Ectodermal cell (in vitro differentiated cells): ENCODE measurements around the gene NAGA.

ENCODE experiments used
- H3K27ac ChIP-seq: 2 replicates; pipeline ENCODE4 v1.7.0; 2013; ENCODE audit warnings: mild to moderate bottlenecking, low read depth, low read length; ENCODE audit not compliant: insufficient read depth, poor library complexity, severe bottlenecking
- H3K27me3 ChIP-seq: 2 replicates; pipeline ENCODE4 v1.7.0; 2013; ENCODE audit warnings: mild to moderate bottlenecking, low read length; ENCODE audit not compliant: insufficient read depth, control insufficient read depth, poor library complexity, severe bottlenecking
- H3K36me3 ChIP-seq: one replicate; pipeline ENCODE4 v1.7.0; 2013; ENCODE audit warnings: low read length; ENCODE audit not compliant: control insufficient read depth, insufficient read depth
- H3K4me1 ChIP-seq: one replicate; pipeline ENCODE4 v1.7.0; 2013; ENCODE audit warnings: low read length; ENCODE audit not compliant: control insufficient read depth, insufficient read depth
- H3K4me3 ChIP-seq: 2 replicates; pipeline ENCODE4 v1.7.0; 2013; ENCODE audit warnings: low read depth, low read length, control low read depth; ENCODE audit not compliant: insufficient read depth
- H3K9me3 ChIP-seq: 2 replicates; pipeline ENCODE4 v1.7.0; 2013; ENCODE audit warnings: mild to moderate bottlenecking, low read length, moderate library complexity; ENCODE audit not compliant: control insufficient read depth
- WGBS, 2 experiments: methylation state at CpG; one replicate each; pipeline ENCODE4 v1.1.7; 2013; ENCODE audit warnings: missing lambda C conversion rate in 2 of 2; 5-methylcytosine and 5-hydroxymethylcytosine counted together

The NAGA gene

DNA sequence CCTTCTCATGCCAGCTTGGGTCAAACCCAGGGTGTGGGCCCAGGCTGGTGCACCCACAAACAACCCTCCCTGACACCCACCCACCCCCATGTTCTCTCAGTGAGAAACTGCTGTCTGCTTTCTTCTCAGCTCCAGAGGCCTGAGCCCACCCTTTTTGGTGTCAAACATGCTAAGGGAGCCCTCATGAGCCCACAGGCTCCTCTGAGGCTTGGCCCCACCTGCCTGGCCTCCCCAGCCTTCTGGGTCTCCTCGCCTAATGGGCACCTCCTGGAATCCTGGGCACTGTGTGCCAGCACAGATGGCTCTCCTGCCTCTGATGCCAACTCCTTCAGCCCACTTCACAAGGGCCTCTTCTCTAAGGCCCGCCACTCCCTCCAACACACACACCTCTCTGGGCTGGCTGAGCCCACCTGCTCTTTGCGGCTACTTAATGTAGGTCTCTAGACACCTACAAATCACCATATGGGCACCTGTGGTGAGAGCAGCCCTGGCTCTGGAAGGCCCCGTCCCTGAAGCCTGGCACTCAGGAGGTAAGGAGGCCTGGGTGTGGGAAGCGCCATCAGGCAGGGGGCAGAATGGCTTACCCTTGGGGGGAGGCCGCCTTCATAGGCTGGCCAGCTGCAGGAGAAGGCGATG, 4.4 kb downstream of the NAGA start:
- no peak overlapping the region for H3K4me3 ChIP-seq
- H3K9me3 ChIP-seq: no peaks in the 10 kb centered on the region
- H3K36me3 ChIP-seq: peaks cover 4% of the 10 kb centered on the region
- H3K27me3 ChIP-seq: no peaks in the 10 kb centered on the region
- H3K27ac ChIP-seq: no peak overlapping the region
- 93 to 94% methylated on average over 7 of the region's 7 CpGs for WGBS, 2 experiments
- H3K4me1 ChIP-seq: peaks cover 3% of the 10 kb centered on the region

DNA sequence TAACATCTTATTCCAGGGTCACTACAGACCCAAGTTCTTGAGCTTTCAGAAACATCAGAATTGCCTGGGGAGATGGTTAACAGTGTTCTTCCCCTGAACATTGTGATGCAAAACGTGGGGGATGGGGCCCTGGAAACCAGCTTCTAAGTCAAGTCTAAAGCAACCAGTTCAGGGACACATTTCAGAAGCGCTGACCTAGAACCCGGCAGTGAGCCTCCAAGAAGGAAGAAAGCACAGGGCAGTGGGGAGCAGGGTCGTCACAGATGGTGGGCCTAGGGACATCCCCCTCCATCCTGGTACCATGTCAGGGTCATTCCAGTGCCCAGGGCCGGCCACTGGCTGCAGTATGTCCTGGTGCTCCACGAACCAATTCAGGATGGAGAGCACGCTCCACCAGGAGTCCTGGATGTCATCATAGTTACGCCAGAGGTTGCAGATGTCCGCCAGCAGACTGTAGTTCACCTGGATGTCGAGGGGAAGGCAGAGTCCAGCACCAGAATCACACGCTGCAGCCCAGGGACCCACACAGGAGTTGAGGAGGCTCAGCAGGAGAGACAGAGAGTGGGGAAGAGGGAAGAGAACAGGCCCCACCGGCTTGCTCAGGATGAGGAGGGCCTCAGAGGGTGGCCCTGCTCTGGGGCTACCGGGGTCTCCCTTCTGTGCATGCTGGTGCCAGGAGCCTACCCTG, 5.0 kb downstream of the NAGA start:
- 84 to 85% methylated on average over 13 of the region's 13 CpGs for WGBS, 2 experiments
- no peak overlapping the region for H3K27ac ChIP-seq
- no peaks in the 10 kb centered on the region for H3K9me3 ChIP-seq
- peaks cover 3% of the 10 kb centered on the region for H3K4me1 ChIP-seq
- H3K27me3 ChIP-seq: no peaks in the 10 kb centered on the region
- H3K4me3 ChIP-seq: no peak overlapping the region
- peaks cover 7% of the 10 kb centered on the region for H3K36me3 ChIP-seq

DNA sequence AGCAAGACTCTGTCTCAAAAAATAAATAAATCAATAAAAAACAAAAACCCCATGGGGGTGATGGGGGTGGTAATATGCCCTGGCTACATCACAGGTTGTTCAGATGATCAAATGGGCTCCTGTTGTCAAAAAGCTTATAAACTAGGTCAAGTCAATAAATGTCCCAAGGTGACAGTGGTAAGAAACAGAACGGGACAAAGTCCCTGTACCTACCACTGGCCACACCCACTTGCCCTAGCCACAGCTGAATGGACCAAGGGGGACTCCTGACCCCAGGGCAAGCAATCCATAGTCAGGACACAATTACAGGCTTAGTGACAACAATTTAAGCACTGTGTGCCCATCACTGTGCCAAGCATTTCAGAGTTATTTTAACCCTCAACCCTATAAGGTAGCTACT, 6.0 kb downstream of the NAGA start:
- Histone ChIP-seq H3K4me3 (no peak overlapping the region), H3K36me3 (peaks cover 11% of the 10 kb centered on the region), H3K9me3 (no peaks in the 10 kb centered on the region), H3K4me1 (no peaks in the 10 kb centered on the region), H3K27ac (no peak overlapping the region), H3K27me3 (no peaks in the 10 kb centered on the region)
- 91 to 100% methylated on average over 1 of the region's 1 CpG for WGBS, 2 experiments

DNA sequence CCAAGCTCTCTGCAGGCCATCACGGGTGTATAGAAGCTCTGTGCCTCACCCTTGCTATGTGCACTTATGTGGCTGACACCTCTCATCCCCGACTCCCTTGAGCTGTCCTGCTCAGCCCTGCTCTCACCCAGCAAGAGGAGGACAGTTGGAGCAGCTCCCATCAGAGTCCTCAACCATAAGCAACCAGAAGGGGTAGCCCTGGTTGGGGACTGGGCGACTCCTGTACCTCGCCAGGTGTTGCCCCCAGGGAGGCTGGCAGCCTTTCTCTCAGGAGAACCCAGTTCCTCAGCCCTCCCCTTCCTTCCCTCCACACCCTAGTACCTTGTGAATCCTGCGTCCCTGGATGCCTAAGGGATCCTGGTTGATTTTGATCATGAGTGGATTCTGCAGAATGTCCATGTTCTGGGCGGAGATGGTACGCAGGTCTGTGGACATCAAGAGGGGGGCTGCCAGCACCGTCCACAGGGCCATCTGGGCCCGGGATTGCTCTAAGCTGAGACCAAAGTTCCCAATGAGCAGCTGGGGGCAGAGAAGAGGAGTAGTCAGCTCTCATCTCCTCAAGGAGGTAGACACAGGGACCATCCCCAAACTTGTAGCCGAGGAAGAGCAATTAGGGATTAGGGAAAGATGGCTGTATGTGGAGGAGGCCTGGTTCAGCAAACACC, 8.0 kb downstream of the NAGA start:
- Histone ChIP-seq H3K4me3 (no peak overlapping the region), H3K36me3 (peaks cover 11% of the 10 kb centered on the region), H3K27me3 (no peaks in the 10 kb centered on the region), H3K9me3 (no peaks in the 10 kb centered on the region), H3K4me1 (no peaks in the 10 kb centered on the region), H3K27ac (no peak overlapping the region)
- WGBS, 2 experiments: 95% methylated on average over 10 of the region's 10 CpGs

DNA sequence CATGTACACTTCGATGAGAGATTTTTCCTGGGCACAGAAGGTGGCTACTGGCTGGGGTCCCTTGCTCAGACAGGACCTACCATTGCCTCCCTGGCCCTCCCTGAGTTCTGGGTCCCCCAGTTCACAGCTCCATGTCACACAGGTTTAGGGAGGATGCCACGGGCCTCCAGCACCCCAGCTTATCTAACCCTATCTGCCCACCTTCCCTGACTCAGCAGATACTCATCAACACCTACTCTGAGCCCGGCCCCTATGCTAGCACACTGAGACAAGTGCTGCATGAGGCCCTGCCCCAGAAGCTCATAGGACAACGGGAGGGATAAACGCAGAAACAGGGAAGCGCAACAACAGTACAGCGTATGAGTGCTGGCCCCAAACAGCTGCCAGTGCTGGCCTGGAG, 9.6 kb downstream of the NAGA start:
- no peak overlapping the region for H3K4me3 ChIP-seq
- H3K27ac ChIP-seq: no peak overlapping the region
- peaks cover 4% of the 10 kb centered on the region for H3K9me3 ChIP-seq
- H3K27me3 ChIP-seq: no peaks in the 10 kb centered on the region
- WGBS, 2 experiments: 96% methylated on average over 7 of the region's 7 CpGs
- no peaks in the 10 kb centered on the region for H3K4me1 ChIP-seq
- peaks cover 11% of the 10 kb centered on the region for H3K36me3 ChIP-seq

DNA sequence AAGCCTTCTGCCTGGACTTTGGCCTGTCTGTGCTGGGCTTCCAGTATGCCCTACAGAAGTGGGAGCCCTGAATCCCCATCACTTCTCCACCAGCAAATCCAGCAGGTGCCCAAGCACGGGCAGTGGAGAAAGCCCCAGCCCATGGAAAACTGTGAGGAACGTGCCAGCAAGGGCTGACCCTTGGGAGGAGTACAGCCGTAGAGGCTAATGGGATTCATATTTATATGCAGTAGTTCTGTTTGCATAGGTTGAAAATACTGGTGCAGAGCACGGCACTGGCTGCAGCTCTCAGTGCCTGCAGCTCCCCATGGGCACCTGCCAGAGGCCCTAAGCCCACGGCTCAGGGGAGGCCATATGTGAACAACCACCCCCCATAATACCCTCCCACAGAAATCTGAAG, 10.1 kb downstream of the NAGA start:
- no peak overlapping the region for H3K27ac ChIP-seq
- H3K4me1 ChIP-seq: no peaks in the 10 kb centered on the region
- 93 to 96% methylated on average over 5 of the region's 5 CpGs for WGBS, 2 experiments
- H3K27me3 ChIP-seq: no peaks in the 10 kb centered on the region
- H3K9me3 ChIP-seq: peaks cover 6% of the 10 kb centered on the region
- H3K36me3 ChIP-seq: peaks cover 11% of the 10 kb centered on the region
- H3K4me3 ChIP-seq: no peak overlapping the region

DNA sequence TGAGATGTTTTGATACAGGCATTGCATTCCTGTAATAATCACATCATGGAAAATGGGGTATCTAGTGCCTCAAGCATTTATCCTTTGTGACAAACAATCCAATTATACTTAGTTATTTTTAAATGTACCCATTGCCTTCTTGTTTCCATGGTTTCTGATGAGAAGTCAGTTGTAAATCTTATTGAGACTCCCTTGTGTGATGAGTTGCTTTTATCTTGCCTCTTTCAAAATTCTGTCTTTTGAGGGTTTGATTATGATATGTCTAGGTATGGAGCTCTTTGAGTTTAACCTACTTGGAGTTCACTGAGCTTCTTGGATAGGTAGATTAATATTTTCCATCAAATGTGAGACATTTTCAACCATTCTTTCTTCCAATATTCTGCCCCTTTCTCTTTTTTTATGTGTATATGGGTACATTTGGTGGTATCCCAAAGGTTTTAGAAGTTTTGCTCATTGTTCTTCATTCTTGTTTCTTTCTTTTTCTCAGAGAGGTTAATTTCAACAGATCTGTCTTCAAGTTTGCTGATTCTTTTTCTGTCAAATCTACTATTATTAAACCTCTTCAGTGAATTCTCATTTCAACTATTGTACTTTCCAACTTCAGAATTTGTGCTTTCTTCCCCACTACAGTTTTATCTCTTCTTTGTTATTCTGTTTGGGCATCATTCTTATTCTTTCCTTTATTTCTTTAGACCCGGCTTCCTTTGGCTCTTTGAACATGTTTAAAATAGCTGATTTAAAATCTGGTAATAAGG, 13.7 kb downstream of the NAGA start:
- Histone ChIP-seq H3K27ac (no peak overlapping the region), H3K4me3 (no peak overlapping the region), H3K27me3 (no peaks in the 10 kb centered on the region), H3K9me3 (peaks cover 6% of the 10 kb centered on the region), H3K4me1 (no peaks in the 10 kb centered on the region), H3K36me3 (peaks cover 8% of the 10 kb centered on the region)
- WGBS, 2 experiments: no CpG with 5 or more reads among the region's 1 CpG

DNA sequence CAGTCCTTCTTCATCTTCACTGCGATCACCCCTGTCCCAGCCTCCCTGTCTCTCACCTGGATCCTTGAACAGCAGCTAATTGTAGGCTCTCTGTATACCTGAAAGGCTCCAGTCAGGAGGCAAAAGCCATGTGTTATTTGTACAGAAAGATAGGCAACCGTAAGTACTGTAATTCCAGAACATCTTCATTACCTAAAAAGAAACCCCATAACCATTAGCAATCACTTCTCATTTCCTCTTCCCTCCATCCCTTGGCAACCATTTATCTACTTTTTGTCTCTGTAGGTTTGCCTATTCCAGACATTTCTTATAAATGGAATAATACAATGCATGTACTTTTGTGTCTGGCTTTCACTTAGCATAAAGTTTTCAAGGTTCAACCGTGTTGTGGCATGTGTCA, 17.8 kb downstream of the NAGA start:
- H3K9me3 ChIP-seq: peaks cover 6% of the 10 kb centered on the region
- WGBS, 2 experiments: 90% methylated on average over 3 of the region's 3 CpGs

DNA sequence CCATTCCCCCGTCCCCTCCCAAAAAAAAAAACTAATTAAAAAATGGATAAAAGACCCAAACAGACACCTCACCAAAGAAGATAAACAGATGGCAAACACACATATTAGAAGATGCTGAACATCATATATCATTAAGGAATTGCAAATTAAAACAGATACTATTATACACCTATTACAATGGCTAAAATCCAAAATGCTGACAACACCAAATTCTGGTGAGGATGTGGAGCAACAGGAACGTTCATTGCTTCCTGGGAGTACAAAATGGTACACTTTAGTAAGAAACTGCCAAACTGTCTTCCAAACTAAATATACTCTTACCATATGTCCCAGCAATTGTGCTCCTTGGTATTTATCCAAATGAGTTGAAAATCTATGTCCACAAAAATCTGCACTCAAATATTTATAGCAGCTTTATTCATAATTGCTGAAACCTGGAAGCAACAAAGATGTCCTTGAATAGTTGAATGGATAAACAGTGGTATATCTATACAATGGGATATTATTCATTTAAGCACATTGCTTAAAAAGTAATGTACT, 19.9 kb downstream of the NAGA start:
- Histone ChIP-seq H3K4me3 (no peak overlapping the region), H3K36me3 (no peaks in the 10 kb centered on the region), H3K27me3 (no peaks in the 10 kb centered on the region), H3K4me1 (no peaks in the 10 kb centered on the region), H3K27ac (no peak overlapping the region), H3K9me3 (peaks cover 1% of the 10 kb centered on the region)
- WGBS, 2 experiments: 87 to 91% methylated on average over 2 of the region's 2 CpGs

More for the DNA sequence above, 17.8 kb downstream of the NAGA start:
- Histone ChIP-seq H3K27me3 (no peaks in the 10 kb centered on the region), H3K4me3 (no peak overlapping the region), H3K27ac (no peak overlapping the region), H3K36me3 (no peaks in the 10 kb centered on the region), H3K4me1 (no peaks in the 10 kb centered on the region)

DNA sequence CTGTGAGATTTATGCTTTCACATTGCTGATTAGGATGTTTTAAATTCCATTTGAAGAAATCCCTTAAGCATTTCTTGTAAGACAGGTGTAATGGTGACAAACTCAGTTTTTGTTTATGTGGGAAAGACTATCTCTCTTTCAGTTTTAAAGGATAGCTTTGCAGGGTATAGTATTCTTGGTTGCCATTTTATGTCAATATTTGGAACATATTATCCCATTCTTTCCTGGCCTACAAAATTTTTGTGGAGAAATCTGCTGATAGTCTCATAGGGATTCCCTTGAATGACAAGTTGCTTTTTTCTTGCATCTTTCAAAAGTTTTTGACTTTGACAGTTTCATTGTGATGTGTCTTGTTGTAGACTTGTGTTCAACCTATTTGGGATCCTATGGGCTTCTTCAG, 28.8 kb downstream of the NAGA start:
- H3K4me3 ChIP-seq: no peak overlapping the region
- no peaks in the 10 kb centered on the region for H3K9me3 ChIP-seq

More for the DNA sequence above, 28.8 kb downstream of the NAGA start:
- Histone ChIP-seq H3K4me1 (no peaks in the 10 kb centered on the region), H3K27ac (no peak overlapping the region), H3K36me3 (no peaks in the 10 kb centered on the region), H3K27me3 (no peaks in the 10 kb centered on the region)
